ENCODE results near the gene CCKAR. TPM values are rescaled to one million over a fixed set of nuclear protein-coding genes. Genes with fewer than 3 reads are reported as not detected.

The CCKAR gene
- total RNA-seq, 1 experiment from 2014 or later, result not detected

DNA sequence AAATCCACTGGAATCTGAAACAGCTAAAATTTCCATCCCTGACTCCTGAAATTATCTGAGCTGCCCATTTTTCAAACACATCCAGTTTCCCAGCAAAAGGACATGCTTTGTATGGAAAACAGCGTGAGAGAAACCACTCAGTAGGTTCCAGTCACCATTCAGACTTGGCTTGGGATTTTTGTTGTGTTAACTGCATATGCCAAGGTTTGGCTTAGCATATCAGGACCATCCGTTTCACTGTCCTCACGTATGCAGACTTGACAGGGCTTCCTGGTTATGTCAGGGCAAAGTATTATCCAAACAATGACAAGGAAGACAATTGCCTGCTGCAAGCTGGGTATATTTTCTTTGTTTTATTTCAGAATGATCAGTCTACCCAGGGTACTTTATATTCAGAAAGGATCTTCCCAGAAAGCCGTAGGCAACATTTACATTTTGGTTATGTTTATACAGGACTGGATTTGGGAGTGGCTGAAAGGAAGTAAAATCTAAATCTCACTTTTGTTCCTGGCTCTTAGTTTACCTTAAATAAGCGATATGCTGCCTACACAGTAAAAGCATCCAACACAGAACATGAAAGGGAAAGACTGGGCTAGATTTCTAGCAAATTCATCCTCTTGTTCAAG is 41.3 kb upstream of the CCKAR start:
- no peak for TF ChIP-seq TCF7L2 (IDR thresholded peaks at IDR 0.05; ENCODE audit: low read depth, low read length)
- TF ChIP-seq, protein P1, sequence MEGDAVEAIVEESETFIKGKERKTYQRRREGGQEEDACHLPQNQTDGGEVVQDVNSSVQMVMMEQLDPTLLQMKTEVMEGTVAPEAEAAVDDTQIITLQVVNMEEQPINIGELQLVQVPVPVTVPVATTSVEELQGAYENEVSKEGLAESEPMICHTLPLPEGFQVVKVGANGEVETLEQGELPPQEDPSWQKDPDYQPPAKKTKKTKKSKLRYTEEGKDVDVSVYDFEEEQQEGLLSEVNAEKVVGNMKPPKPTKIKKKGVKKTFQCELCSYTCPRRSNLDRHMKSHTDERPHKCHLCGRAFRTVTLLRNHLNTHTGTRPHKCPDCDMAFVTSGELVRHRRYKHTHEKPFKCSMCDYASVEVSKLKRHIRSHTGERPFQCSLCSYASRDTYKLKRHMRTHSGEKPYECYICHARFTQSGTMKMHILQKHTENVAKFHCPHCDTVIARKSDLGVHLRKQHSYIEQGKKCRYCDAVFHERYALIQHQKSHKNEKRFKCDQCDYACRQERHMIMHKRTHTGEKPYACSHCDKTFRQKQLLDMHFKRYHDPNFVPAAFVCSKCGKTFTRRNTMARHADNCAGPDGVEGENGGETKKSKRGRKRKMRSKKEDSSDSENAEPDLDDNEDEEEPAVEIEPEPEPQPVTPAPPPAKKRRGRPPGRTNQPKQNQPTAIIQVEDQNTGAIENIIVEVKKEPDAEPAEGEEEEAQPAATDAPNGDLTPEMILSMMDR (IDR thresholded peaks at IDR 0.05), result no peak
- no peak for TF ChIP-seq SIN3A (IDR thresholded peaks at IDR 0.05; ENCODE audit: borderline replicate concordance, insufficient read depth, low read depth, low read length)
- TF ChIP-seq POLR2AphosphoS5 (IDR thresholded peaks at IDR 0.05; ENCODE audit: low read depth, low read length), result no peak
- TF ChIP-seq, protein P2, sequence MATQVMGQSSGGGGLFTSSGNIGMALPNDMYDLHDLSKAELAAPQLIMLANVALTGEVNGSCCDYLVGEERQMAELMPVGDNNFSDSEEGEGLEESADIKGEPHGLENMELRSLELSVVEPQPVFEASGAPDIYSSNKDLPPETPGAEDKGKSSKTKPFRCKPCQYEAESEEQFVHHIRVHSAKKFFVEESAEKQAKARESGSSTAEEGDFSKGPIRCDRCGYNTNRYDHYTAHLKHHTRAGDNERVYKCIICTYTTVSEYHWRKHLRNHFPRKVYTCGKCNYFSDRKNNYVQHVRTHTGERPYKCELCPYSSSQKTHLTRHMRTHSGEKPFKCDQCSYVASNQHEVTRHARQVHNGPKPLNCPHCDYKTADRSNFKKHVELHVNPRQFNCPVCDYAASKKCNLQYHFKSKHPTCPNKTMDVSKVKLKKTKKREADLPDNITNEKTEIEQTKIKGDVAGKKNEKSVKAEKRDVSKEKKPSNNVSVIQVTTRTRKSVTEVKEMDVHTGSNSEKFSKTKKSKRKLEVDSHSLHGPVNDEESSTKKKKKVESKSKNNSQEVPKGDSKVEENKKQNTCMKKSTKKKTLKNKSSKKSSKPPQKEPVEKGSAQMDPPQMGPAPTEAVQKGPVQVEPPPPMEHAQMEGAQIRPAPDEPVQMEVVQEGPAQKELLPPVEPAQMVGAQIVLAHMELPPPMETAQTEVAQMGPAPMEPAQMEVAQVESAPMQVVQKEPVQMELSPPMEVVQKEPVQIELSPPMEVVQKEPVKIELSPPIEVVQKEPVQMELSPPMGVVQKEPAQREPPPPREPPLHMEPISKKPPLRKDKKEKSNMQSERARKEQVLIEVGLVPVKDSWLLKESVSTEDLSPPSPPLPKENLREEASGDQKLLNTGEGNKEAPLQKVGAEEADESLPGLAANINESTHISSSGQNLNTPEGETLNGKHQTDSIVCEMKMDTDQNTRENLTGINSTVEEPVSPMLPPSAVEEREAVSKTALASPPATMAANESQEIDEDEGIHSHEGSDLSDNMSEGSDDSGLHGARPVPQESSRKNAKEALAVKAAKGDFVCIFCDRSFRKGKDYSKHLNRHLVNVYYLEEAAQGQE (IDR thresholded peaks at IDR 0.05; ENCODE audit: insufficient read depth in 1 of 2, low read depth in 2 of 2, low read length in 1 of 2), result no peak
- H3K27ac ChIP-seq (ENCODE audit: low read length), result no peak overlapping the region
- no peak overlapping the region for H3K4me3 ChIP-seq (ENCODE audit: low read depth in 2 of 2, low read length in 2 of 2)
- in situ Hi-C loops (cut with HindIII; ENCODE audit: low pct_unique_long_range_greater_than_20kb, low sequenced_read_pairs) (no loop called here), intact Hi-C loops (cut with micrococcal nuclease; ENCODE audit: unreplicated experiment) (no loop called here)
- BruUV-seq (replicated peaks), result no TSS peak
- H3K4me1 ChIP-seq (ENCODE audit: control insufficient read depth, insufficient read depth, low read length), result no peaks in the 10 kb centered on the region
- ChIA-PET POLR2A (no interaction called here), CTCF (no interaction called here)
- H3K36me3 ChIP-seq (ENCODE audit: control insufficient read depth, insufficient read depth, low read length), result no peaks in the 10 kb centered on the region
- DNase-seq (ENCODE audit: low read depth, low spot score) (no peak), ATAC-seq (no peak)
- H3K9me3 ChIP-seq (ENCODE audit: control insufficient read depth, insufficient read depth, low read depth, low read length), result no peaks in the 10 kb centered on the region
- H3K27me3 ChIP-seq (ENCODE audit: control insufficient read depth, insufficient read depth, low read length), result no peaks in the 10 kb centered on the region

DNA sequence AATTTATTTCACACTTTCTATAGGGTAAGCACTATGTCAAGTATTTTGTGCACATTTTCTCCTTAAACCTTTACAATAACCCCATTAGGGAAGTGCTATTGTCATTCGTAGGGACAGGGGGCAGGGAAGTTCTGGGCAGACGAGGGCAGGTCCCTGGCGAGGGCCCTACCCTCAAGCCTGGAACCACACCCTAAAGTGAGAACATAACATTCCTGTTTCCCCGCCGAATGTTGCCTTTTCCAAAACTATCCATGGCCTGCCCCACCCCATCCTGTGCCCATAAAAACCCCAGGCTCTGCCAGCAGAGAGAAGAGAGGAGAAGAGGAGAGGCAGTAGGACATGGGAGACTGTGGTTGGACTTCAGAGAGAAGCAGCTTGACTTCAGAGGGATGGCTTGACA is 39.8 kb upstream of the CCKAR start:
- TF ChIP-seq, protein P2 (IDR thresholded peaks at IDR 0.05; ENCODE audit: insufficient read depth in 1 of 2, low read depth in 2 of 2, low read length in 1 of 2), result no peak
- no peak for TF ChIP-seq POLR2AphosphoS5 (IDR thresholded peaks at IDR 0.05; ENCODE audit: low read depth, low read length)
- TF ChIP-seq, protein P1 (IDR thresholded peaks at IDR 0.05), result no peak
- no peak for TF ChIP-seq TCF7L2 (IDR thresholded peaks at IDR 0.05; ENCODE audit: low read depth, low read length)
- TF ChIP-seq SIN3A (IDR thresholded peaks at IDR 0.05; ENCODE audit: borderline replicate concordance, insufficient read depth, low read depth, low read length), result no peak
- ChIA-PET CTCF (no interaction called here), POLR2A (no interaction called here)
- H3K27me3 ChIP-seq (ENCODE audit: control insufficient read depth, insufficient read depth, low read length), result no peaks in the 10 kb centered on the region
- DNase-seq (ENCODE audit: low read depth, low spot score) (no peak), ATAC-seq (no peak)
- no TSS peak for BruUV-seq (replicated peaks)
- H3K4me1 ChIP-seq (ENCODE audit: control insufficient read depth, insufficient read depth, low read length), result no peaks in the 10 kb centered on the region
- in situ Hi-C loops (cut with HindIII; ENCODE audit: low pct_unique_long_range_greater_than_20kb, low sequenced_read_pairs), result no loop called here
- no peak overlapping the region for H3K4me3 ChIP-seq (ENCODE audit: low read depth in 2 of 2, low read length in 2 of 2)
- no peaks in the 10 kb centered on the region for H3K36me3 ChIP-seq (ENCODE audit: control insufficient read depth, insufficient read depth, low read length)
- intact Hi-C loops (cut with micrococcal nuclease; ENCODE audit: unreplicated experiment), result no loop called here
- no peak overlapping the region for H3K27ac ChIP-seq (ENCODE audit: low read length)
- H3K9me3 ChIP-seq (ENCODE audit: control insufficient read depth, insufficient read depth, low read depth, low read length), result no peaks in the 10 kb centered on the region

Data from Panc1 (cell line).